ENCODE measurements around the gene NFKBIE.
"Not testable (repeated sequence)": the region's sequence is repeated elsewhere in the genome, so short reads cannot be mapped to it uniquely, and the experiment has no call there.

The NFKBIE gene

GRCh38 chr6:44265007-44265721 lies at the start of gene NFKBIE:
Gene NFKBIE, minus strand, starts transcription at chr6:44265551. Its CDS starts 205 bp downstream, at chr6:44265346.
- peak; percentile 95 for DNase-seq (ENCODE audit: low spot score)
- peak; percentile 23 for TF ChIP-seq CTCF (conservative IDR thresholded peaks at IDR 0.05; ENCODE audit: low read depth)
- ChIA-PET CTCF (interaction anchor here (0.6 to 3.8 kb wide), 3 partner anchors 24 to 74 kb away, joined by 3 to 48 read pairs (median 3); no protein-coding TSS in a partner anchor), POLR2A (ENCODE audit: low non-redundant PET) (no interaction called here)
- H3K27ac ChIP-seq, result peak within 1 kb of the TSS; percentile 67

- CTCF ChIA-PET, result interaction anchor here (0.6 to 0.9 kb wide), 3 partner anchors 25 to 907 kb away, joined by 3 to 4 read pairs (median 3); no protein-coding TSS in a partner anchor
- POLR2A ChIA-PET (ENCODE audit: low non-redundant PET); DNase-seq (ENCODE audit: low spot score): not testable (repeated sequence)
These were observed 49.3 kb upstream of the NFKBIE start for GRCh38 chr6:44314657-44315056.

GRCh38 chr6:44312901-44313788 lies 47.8 kb upstream of the NFKBIE start, which contains the start of gene AARS2:
Gene AARS2, minus strand, starts transcription at chr6:44313347. Its CDS starts 24 bp downstream, at chr6:44313323.
- DNase-seq (ENCODE audit: low spot score), result peak; percentile 79
- TF ChIP-seq CTCF (conservative IDR thresholded peaks at IDR 0.05; ENCODE audit: low read depth), result peak; percentile 94
- peak within 1 kb of the TSS; percentile 75 for H3K27ac ChIP-seq
- ChIA-PET POLR2A (ENCODE audit: low non-redundant PET) (no interaction called here), CTCF (interaction anchor here (0.6 to 1.7 kb wide), 15 partner anchors 10 to 523 kb away, joined by 3 to 10 read pairs (median 3); partner anchors contain the start of gene TMEM151B)

More at GRCh38 chr6:44314657-44315056, 49.3 kb upstream of the NFKBIE start:
- H3K27ac ChIP-seq, result not testable (repeated sequence)

GRCh38 chr6:44311767-44312166 lies 46.4 kb upstream of the NFKBIE start:
- no peak overlapping the region for H3K27ac ChIP-seq
- DNase-seq (ENCODE audit: low spot score), result no peak
- POLR2A ChIA-PET (ENCODE audit: low non-redundant PET), result no interaction called here
- CTCF ChIA-PET, result interaction anchor here (1.3 to 1.7 kb wide), 2 partner anchors 42 to 44 kb away, joined by 5 to 7 read pairs; partner anchors contain the start of gene TMEM151B
- no peak for TF ChIP-seq CTCF (conservative IDR thresholded peaks at IDR 0.05; ENCODE audit: low read depth)

GRCh38 chr6:44311304-44311703 lies 46.0 kb upstream of the NFKBIE start:
- ChIA-PET POLR2A (ENCODE audit: low non-redundant PET) (no interaction called here), CTCF (no interaction called here)
- no peak overlapping the region for H3K27ac ChIP-seq
- TF ChIP-seq CTCF (conservative IDR thresholded peaks at IDR 0.05; ENCODE audit: low read depth), result no peak
- DNase-seq (ENCODE audit: low spot score), result no peak

- DNase-seq (ENCODE audit: low spot score), result no peak
- H3K27ac ChIP-seq, result no peak overlapping the region
- ChIA-PET POLR2A (ENCODE audit: low non-redundant PET) (no interaction called here), CTCF (no interaction called here)
- TF ChIP-seq CTCF (conservative IDR thresholded peaks at IDR 0.05; ENCODE audit: low read depth), result no peak
These were observed 44.9 kb upstream of the NFKBIE start for GRCh38 chr6:44310241-44310640.

Data from RWPE1 (cell line).